AG08396 (cell line): Measurements from ENCODE around the gene FADS1.

Source experiments
- DNase-seq: peaks from one replicate; pipeline ENCODE4 v3.0.0; 2012; ENCODE audit warnings: low spot score, mixed read lengths

FADS1 gene

DNA sequence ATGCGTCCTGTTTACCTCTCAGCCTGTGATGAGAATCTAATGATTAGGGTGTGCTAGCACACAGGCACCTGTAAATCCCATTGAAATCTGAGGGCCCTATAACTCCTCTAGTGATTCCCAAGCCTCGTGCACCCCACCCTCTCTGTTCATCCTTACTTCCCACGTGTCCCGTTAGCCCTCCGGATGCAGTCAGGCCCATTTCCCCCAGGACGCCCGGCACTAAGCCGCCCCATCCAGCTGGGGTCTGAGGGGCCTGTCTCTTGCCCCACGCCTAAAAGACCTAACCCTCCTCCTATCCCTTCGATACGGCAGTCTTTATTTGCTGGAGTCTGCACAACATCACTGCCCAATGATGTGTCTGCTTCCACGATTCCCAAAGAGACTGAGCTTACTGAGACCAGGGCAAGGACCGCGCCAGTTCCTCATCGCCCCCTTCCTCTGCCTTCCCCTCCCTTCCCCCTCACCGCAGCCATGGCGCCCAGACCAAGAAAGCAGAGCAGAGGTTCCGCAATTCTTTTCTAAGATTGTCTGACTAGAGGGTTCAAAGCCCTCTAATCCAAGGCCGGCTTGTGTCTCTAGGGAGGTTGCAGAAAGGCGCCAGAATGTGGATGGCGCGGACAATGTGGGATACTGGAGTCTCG lies 10.2 kb upstream of the FADS1 start:
- DNase-seq: no peak

DNA sequence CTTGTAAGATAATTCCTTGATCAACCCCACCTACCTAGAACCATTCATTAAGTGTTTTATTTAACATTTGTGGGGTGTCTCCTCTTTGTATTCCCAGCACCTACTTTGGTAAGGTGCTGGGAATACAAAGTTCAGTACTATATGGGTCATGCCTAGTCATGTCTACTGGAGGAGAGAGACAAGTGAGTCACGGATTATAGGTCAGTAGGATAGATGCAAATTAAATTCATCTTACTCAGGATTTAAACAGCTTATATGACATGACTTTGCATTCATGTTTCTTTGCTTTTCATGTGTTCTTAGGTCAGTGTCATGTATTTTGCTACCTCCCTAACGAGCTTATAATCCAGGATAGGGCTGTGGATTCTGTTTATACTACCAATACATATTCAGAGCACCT lies 3.4 kb upstream of the FADS1 start:
- peak; percentile 57 for DNase-seq

DNA sequence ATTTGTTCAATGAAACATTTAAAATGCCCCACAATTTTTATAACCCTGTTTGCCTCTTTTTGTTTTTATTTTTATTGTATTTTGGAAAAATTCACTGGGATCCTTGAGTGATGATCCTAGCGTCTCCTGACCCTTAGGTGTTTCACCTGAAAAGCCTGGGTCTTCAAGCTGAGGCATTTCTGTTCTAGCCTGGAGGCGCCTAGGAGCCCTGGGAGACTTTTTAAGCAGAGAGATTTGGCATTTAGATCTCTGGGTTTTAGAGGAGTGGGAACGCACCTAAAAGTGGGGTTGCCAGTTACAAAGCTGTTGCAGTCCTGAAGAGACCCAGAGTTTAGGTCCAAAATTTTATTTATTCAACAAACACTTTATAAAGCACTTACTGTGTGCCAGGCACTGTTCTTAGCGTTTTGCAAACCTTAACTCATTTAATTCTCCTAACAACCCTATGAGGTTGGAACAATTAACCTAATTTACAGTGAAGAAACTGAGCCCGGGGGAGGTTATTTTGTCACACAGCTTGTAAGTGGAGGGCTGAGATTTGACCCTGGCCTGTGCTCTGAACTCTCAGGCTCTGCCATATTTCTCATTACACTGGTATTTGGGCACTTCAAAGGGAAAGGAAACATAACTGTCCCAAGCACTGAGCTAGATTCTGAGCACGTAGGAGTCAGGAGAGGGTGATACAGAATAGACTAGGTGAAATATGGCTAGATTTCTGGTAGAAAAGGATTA lies 834 bp upstream of the FADS1 start:
- DNase-seq: no peak

DNA sequence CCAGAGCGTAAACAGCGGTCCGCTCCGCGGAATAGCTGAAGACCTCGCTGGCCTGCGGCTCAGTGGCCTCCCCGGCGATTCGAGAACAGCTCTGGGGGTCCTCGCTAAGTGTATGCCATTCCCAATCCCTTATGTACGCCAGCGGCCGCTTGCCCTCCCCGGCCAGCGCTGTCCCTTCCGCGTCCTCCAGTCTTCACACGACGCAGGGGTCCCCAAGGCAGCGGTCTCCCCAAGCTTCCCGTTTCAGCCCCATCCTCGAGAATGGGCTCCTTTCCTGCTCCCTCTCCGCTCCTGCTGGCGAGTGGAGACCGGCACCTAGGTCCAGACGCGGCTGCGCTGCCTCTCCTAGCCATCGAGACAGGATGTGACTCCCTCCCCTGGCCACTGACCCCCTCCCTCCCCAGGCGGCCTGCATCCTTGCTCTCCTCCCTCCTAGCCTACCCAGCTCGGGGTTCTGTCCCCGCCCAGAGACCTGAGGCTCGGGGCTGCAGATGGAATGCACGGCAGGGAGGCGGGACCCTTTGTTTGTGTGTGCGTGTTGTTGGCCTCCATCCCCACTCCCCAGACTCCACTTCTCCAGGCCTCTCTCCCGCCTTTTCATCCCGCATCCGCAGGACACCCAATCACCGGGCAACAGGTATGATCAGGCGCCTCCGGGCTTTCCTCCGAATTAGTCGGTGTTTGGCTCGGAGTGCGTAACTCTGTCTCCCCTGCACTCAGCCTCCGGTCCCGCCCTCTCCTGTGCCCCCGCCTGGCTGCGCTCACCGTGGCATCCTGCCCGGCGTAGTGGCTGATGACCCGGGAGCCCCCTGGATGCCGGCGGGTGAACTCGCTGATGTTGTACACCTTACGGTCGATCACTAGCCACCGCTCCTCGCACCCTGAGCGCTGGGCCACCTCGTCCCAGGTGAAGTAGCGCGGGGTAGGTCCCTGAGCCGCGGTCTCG lies 740 bp downstream of the FADS1 start:
- DNase-seq: peak; percentile 75

DNA sequence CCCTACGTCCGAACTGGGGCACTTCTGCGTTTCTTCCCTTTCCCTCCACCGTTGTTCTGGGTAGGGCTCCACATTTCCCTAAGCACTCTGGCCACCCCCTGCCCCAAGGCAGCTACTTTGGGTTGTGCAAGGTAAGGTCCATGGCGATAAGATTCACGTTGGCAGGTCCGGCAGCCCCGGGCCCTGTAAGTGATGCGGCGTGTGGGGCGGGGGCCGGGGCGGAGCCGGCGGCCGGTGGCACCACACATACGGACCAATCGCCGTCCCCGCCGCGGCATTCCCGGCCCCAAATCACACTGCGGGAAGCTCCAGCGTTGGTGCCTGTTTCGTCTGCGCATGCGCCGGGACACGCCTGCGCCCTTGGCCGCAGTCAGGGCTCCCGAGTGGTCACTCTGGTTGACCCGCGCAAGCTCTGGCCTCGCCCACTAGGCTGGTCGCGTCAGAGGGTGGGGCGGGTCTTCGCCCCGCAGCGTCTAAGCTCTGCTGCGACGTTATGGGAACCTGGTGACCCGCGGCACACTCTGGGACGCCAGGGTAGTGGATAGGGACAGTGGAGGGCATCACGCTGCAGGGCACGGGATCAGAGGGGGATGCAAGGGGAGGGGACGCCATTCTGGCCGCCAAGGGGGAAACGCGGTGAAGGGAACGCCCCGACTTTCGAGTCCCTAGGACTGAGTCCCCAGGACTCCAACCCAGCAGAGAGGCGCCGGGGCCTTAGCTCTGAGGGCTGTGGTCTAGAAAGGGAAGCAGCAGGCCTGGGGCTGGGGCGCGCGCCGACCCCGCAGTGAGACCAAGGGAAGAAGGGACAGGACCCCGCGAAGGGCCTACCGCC lies 1.6 kb downstream of the FADS1 start:
- DNase-seq: peak; percentile 99

DNA sequence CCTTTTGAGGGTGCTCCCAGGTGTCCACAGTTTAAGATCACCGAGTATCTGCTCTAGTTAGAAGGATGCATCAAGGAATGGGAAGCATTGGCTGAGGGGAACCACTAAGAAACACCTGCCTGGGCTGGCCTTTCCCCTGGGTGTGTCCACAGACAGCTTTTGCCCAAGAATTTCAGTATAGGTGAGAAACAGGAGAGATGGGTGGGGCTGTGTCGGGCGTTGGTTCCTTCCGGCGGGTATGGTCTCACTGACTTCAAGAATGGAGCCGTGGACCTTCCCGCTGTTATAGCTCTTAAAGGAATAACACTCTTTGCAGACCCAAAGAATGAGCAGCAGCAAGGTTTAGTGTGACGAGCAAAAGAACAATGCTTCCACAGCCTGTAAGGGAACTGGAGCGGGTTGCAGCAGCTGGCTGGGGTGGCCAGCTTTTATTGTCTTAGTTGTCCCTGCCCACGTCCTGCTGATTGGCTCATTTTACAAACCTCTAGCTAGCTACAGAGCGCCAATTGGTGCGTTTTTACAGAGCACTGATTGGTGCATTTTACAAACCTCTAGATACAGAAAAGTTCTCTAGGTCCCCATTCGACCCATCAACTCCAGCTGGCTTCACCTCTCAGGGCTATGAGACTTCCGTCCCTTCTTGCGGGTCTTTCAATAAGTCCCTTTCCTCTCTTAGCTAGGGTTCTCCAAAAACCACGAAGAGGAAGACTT lies 2.4 kb downstream of the FADS1 start:
- DNase-seq: no peak

DNA sequence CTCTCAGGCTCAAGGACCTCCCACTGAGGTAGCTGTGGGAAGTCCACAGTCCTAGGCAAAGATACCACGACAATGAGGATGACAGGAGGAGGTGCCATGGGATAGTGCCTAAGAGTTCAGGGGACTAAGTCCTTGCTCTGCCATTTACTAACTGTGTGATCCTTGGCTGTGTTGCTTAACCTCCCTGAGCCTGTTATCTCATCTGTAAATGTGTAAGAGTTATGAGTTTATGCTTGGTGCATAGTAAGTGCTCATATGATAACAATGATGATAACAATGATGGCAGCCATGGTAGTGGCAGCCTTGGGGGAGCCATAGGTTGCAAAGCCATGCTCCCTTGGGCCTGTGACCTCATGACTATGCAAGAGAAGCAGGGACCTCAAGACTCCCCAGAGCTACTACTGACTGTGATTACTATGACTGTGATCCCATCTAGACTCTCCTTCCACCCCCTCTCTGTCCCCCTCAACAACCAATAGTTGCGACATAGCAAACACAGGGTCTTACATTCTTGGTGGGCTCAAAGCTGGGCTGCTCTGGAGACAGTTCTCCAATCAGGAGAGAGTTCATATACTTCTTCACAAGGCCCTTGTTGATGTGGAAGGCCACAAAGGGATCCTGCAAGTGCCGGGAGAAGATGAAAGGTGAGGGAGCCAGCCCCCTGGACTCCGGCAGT lies 3.9 kb downstream of the FADS1 start:
- DNase-seq: no peak

DNA sequence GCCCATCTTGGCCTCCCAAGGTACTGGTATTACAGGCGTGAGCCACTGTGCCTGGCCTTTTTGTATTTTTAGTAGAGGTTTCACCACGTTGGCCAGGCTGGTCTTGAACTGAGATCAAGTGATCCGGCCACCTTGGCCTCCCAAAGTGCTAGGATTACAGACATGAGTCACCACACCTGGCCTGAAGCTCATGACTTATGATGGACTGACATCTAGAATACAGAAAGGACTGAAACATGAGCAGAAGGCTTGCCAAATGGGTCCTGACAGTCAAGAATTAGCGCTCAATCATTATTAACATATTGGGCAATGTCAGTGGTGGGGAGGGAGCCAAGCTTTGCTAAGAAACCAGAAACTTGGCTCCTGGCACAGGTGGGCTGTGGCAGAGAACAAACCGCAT lies 5.0 kb downstream of the FADS1 start:
- DNase-seq: no peak

DNA sequence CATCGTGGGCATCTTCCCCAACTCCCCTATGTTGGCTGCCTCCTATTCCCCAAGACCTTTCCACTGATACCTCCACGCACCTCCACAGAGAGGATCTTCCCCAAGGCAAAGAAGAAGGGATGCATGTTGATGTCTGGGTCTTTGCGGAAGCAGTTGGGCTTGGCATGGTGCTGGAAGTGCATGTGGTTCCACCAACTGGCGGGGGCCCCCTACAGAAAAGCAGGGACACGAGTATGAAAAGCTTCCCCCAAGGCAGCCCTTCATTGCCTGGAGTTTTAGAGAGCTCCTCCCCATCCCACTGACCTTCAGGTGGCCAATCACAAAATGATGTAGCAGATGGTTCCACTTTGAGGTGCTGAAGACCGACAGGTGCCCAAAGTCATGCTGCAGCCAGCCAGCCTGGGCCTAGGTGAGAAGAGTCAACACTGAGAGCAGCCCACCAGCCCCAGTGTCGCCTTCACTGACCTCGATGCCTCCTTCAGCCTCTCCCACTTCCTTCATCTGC lies 6.1 kb downstream of the FADS1 start:
- DNase-seq: no peak

DNA sequence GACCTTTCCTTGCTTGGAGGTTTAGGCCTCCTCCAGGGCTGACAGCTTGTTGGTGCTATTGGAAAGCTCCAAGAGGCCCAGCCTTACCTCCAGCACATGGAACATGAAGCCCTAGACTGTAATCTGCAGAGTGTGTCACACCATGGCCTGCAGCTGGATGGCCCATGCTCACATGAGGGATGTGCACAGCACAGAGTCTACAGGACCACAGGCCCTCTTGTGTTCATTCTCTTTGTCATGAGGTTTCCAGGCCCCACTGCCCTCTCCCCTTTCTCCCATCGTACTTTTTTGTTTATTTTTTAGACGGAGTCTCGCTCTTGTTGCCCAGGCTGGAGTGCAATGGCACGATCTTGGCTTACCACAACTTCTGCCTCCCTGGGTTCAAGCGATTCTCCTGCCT lies 10.0 kb downstream of the FADS1 start:
- no peak for DNase-seq

DNA sequence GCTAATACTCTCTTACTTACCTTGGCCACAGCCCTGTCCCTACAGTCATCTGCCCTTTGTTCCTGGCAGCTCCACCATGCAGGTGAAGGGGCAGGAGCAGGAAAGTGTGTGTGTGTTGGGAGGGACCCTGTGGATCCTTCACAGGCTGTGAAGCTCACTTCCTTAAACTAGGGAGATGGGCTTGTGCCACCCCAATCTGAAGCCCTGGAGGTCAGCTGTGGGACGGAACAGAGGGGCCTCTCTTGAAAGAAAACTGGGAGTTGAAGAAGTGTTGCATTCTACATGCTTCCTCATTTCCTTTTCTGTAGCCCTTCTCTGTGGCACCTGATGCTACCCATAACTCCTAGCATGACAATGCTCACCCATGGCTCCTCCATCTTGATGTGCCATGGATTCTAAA lies 11.7 kb downstream of the FADS1 start:
- DNase-seq: no peak

DNA sequence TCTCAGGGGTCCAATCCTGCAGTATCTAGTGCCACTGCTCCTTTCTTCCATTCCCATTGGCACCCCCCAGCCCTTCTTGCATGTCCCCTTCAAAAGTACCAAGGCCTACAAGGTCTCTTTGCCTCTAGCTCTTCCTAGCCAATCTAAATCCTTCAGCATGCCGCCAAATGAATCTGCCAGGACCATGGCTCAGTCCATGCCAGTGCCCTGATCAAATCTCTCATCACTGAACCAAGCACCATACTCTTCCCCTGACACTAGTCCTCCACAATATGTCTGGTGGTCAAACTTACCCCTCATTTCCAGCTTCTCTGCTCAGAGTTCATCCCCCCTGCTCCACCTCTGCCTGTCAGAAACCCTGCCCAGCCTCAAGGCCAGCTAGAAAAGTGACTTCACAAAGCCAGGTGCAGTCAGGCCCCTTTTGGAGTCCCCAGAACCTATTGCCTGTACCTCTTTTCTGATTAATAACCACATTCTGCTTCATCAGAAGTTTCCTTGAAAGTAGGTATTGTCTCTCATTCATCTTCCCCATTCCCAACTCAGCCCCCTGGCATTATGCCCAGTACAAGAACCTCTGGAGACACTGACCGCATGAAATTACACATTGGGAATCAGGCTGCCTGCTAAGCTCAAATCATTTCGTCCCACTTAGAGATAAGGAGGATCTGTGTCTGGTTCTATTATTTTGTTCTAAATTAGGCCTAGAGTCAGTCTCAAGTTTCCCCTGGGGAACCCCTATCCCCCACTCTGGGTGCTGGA lies 12.7 kb downstream of the FADS1 start:
- no peak for DNase-seq

DNA sequence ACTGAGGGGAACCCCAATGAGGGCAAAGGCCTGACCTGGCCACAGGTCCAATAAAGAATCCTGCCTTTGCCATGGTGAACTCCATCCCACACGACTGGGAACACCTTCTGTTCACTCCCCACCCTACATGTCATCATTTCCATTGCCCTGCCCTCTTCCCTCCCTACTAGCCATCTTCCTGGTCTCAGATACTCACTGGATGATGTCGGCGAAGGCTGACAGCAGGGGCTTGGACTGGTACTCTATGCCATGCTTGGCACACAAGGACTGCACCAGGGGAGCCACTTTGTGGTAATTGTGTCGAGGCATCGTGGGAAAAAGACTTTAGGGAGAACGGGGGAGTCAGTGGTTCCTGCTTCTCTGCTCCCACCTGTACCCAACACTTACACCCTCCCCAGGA lies 14.2 kb downstream of the FADS1 start:
- no peak for DNase-seq

DNA sequence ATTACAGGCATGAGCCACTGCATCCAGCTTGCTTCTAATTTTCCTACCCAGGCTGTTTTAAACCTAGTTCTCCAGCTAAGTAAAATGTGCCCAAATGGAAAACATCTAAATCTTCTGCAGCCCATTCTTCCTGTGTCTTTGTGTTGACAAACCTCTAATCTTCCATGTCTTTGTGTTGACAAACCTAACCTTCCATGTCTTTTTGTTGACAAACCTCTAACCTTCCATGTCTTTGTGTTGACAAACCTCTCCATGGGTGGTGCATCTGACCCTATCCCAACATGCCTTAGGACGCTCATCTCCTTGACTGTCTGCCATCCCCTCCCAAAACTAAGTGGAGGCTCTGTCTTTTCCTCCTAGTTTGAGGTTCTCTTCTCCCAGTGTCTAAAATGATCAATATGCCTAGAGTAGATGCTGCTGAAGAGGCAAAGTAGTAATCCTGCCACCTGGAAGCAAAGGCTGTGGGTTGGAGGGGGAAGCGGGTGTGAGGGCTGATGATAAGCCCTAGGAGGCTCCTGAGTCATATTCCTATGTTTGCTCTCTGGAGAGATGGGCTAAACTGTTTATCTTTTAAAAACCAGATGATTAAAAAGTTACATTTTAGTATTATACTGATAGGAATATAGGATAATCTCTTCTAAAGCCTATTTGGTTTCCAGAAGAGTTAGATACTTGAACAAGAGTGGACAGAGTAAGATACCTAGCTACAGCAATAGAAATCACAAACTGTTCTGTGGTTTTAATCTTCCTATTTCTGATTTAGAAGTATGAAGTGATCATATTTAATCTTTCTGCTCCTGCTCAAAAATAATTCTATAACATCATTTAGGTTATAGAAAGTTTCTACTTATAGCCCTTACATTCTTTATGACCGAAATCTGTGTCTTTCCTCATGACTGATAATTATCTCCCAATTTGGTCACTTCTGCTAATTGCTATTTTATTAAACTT lies 16.2 kb downstream of the FADS1 start:
- DNase-seq: no peak

DNA sequence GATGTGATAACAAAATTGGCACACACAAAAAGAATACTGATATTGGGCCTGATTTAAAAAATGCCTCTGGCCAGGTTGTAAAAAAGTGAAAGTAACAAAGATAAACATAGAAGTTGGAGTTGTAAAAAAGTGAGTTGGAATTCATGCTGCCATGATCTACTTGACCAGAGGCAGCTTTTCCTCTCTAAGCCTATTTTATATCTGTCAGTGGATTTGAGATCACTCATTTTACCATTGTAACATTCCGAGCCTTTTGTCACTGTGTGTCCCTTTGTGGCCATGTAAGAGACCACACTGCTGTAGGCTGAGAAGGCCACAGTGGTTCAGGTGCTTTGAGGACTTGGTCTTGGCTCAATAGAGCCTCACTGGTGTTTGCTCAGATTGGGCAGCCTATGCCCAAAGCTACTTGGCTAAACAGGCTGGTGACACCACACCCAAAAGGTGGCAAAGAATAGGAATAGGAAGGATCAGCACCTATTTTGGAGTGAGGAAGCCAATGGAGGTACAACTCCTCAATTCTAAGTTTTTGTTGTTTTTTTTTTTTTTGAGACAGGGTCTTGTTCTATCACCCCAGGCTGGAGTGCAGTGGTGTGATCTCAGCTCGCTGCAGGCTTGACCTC lies 17.0 kb downstream of the FADS1 start:
- DNase-seq: no peak

DNA sequence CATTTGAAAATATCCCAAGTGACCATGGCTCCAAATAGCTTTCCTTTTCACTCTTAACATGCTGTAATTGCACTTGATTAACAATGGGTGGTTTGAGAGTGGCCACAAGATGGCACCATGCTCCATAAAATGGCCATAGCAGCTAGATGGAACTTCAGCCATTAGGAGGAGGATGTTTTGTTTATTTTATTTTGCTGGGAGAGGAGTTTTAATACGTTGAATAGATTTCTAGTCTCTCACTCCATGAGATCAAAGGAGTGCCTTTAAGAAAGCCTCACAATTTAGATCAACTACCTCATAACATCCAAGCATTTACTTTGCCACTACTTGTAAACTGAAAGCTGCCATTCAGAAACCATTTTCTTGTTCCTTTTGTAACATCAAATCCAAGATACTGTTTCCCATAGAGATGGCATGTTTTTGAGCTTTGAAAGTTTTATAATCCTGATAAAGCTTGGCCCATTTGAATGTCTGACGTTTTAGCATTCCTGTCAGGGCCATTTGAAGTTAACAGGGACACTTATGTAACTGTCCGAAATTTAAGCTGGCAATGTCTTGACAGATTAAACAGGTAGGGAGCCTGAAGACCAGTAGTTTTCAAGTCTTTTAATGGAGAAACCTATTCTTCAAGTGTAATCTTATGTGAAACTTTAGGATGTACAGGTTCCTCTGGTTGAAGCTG lies 19.4 kb downstream of the FADS1 start:
- DNase-seq: peak; percentile 75

DNA sequence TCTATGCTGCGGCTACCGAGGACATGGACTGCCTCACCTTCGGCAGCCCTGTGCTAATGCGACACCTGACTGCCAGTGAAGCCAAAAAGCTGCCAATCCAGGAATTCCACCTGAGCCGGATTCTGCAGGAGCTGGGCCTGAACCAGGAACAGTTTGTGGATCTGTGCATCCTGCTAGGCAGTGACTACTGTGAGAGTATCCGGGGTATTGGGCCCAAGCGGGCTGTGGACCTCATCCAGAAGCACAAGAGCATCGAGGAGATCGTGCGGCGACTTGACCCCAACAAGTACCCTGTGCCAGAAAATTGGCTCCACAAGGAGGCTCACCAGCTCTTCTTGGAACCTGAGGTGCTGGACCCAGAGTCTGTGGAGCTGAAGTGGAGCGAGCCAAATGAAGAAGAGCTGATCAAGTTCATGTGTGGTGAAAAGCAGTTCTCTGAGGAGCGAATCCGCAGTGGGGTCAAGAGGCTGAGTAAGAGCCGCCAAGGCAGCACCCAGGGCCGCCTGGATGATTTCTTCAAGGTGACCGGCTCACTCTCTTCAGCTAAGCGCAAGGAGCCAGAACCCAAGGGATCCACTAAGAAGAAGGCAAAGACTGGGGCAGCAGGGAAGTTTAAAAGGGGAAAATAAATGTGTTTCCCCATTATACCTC lies 20.8 kb downstream of the FADS1 start:
- no peak for DNase-seq
